T-helper 2 cell treated with Interferon-gamma antibody and Interleukin-4, amounts not matched to agents 100 ng/mL and 5 ng/mL, for 36 hours (primary cell): Measurements from ENCODE around the gene EPB41. TPM values are rescaled to one million over a fixed set of nuclear protein-coding genes. Genes with fewer than 3 reads are reported as not detected.
"Not testable (repeated sequence)": the region's sequence is repeated elsewhere in the genome, so short reads cannot be mapped to it uniquely, and the experiment has no call there.

Source experiments
- intact Hi-C: fragments of 100-400 bp; cut with micrococcal nuclease; formaldehyde crosslinking; loops from one replicate; pipeline ENCODE4 v1.15.1; 2023
- total RNA-seq: library from RNA; stranded (reverse); gene quantifications from 2 replicates; pipeline ENCODE4 v1.2.3, GENCODE V29; 2022

Gene EPB41
- total RNA-seq, 1 donor from 2014 or later: 106 TPM

GRCh38 chr1:28926629-28927265, 12.4 kb downstream of the EPB41 start:
- intact Hi-C loops: loop anchor here (1.0 to 5.0 kb wide), 4 partner anchors 12 to 669 kb away; partner anchors contain the start of genes EPB41, SESN2 and SRSF4

GRCh38 chr1:28927266-28927647, 12.9 kb downstream of the EPB41 start:
- intact Hi-C loops: loop anchor here (1.0 to 5.0 kb wide), 4 partner anchors 13 to 670 kb away; partner anchors contain the start of genes EPB41, SESN2 and SRSF4

GRCh38 chr1:28927648-28928313, 13.4 kb downstream of the EPB41 start:
- intact Hi-C loops: loop anchor here (1.0 to 5.0 kb wide), 4 partner anchors 13 to 670 kb away; partner anchors contain the start of genes EPB41, SESN2 and SRSF4

- intact Hi-C loops: loop anchor here (5.0 kb wide), 1 partner anchor 671 kb away; the partner anchor contains the start of gene SESN2
These were observed 14.1 kb downstream of the EPB41 start for GRCh38 chr1:28928314-28928941.

- intact Hi-C loops: no loop called here
These were observed 18.9 kb downstream of the EPB41 start for GRCh38 chr1:28933277-28933676.

GRCh38 chr1:28933918-28934317, 19.5 kb downstream of the EPB41 start:
- intact Hi-C loops: no loop called here

- intact Hi-C loops: no loop called here
These were observed 20.3 kb downstream of the EPB41 start for GRCh38 chr1:28934676-28935075.

GRCh38 chr1:28935293-28935692, 20.9 kb downstream of the EPB41 start:
- intact Hi-C loops: no loop called here

GRCh38 chr1:28936094-28936493, 21.7 kb downstream of the EPB41 start:
- intact Hi-C loops: no loop called here

- intact Hi-C loops: no loop called here
These were observed 22.2 kb downstream of the EPB41 start for GRCh38 chr1:28936528-28936927.

GRCh38 chr1:28943581-28943980, 29.2 kb downstream of the EPB41 start:
- intact Hi-C loops: not testable (repeated sequence)

GRCh38 chr1:28950006-28950405, 35.6 kb downstream of the EPB41 start:
- intact Hi-C loops: no loop called here

- intact Hi-C loops: no loop called here
These were observed 36.1 kb downstream of the EPB41 start for GRCh38 chr1:28950449-28950848.

GRCh38 chr1:28954126-28954726, 39.9 kb downstream of the EPB41 start:
- intact Hi-C loops: no loop called here

- intact Hi-C loops: no loop called here
These were observed 41.7 kb downstream of the EPB41 start for GRCh38 chr1:28956038-28956464.

- intact Hi-C loops: not testable (repeated sequence)
These were observed 47.9 kb downstream of the EPB41 start for GRCh38 chr1:28962114-28962831.

- intact Hi-C loops: no loop called here
These were observed 51.0 kb downstream of the EPB41 start for GRCh38 chr1:28965271-28965870.

GRCh38 chr1:28966617-28967016, 52.2 kb downstream of the EPB41 start:
- intact Hi-C loops: no loop called here

- intact Hi-C loops: loop anchor here (5.0 kb wide), 1 partner anchor 55 kb away; no protein-coding TSS in a partner anchor
These were observed 57.8 kb downstream of the EPB41 start for GRCh38 chr1:28971980-28972771.
